Hepatocyte (in vitro differentiated cells): Measurements from ENCODE around the gene CDHR1. TPM values are rescaled to one million over a fixed set of nuclear protein-coding genes. Genes with fewer than 3 reads are reported as not detected.

Experiments
- DNase-seq: peaks from one replicate; pipeline ENCODE4 v3.0.0-alpha.2; 2016; ENCODE audit warnings: low spot score
- H2AFZ ChIP-seq: fragments of 200-600 bp; sonication (generic); 2 replicates; pipeline ENCODE4 v1.6.0; 2016; ENCODE audit warnings: antibody characterized with exemption, mild to moderate bottlenecking
- H3K27ac ChIP-seq: fragments of 200-600 bp; sonication (generic); 2 replicates; pipeline ENCODE4 v1.5.1; 2016; ENCODE audit warnings: mild to moderate bottlenecking
- H3K27me3 ChIP-seq: fragments of 200-600 bp; sonication (generic); 2 replicates; pipeline ENCODE4 v1.6.1; 2016
- H3K36me3 ChIP-seq: fragments of 200-600 bp; sonication (generic); replicated peaks from 2 replicates; pipeline ENCODE4 v1.5.1; 2016; ENCODE audit warnings: low read depth; ENCODE audit not compliant: insufficient read depth
- H3K4me1 ChIP-seq: fragments of 200-600 bp; sonication (generic); 2 replicates; pipeline ENCODE4 v1.5.1; 2016; ENCODE audit warnings: mild to moderate bottlenecking, moderate library complexity; ENCODE audit not compliant: insufficient read depth
- H3K4me2 ChIP-seq: fragments of 200-600 bp; sonication (generic); 2 replicates; pipeline ENCODE4 v1.6.0; 2016
- H3K4me3 ChIP-seq: fragments of 200-600 bp; sonication (generic); 2 replicates; pipeline ENCODE4 v1.5.1; 2016; ENCODE audit warnings: mild to moderate bottlenecking
- H3K79me2 ChIP-seq: fragments of 200-600 bp; sonication (generic); 2 replicates; pipeline ENCODE4 v1.6.0; 2017; ENCODE audit warnings: mild to moderate bottlenecking
- H3K9me2 ChIP-seq: fragments of 200-600 bp; sonication (generic); replicated peaks from 2 replicates; pipeline ENCODE4 v1.6.0; 2017; ENCODE audit warnings: mild to moderate bottlenecking; ENCODE audit not compliant: insufficient read depth
- H3K9me3 ChIP-seq: fragments of 200-600 bp; sonication (generic); 2 replicates; pipeline ENCODE4 v1.5.1; 2016; ENCODE audit warnings: low read depth, mild to moderate bottlenecking
- H4K20me1 ChIP-seq: fragments of 200-600 bp; sonication (generic); 2 replicates; pipeline ENCODE4 v1.6.0; 2016; ENCODE audit warnings: mild to moderate bottlenecking; ENCODE audit not compliant: insufficient read depth, poor library complexity, severe bottlenecking
- EZH2 ChIP-seq: fragments of 200-600 bp; sonication (generic); IDR thresholded peaks from 2 replicates; pipeline ENCODE4 v1.6.1; 2016; ENCODE audit warnings: antibody characterized with exemption, mild to moderate bottlenecking, borderline replicate concordance
- EZH2phosphoT487 ChIP-seq: fragments of 200-600 bp; sonication (generic); IDR thresholded peaks from one replicate; pipeline ENCODE4 v1.6.1; 2018; ENCODE audit warnings: antibody characterized with exemption, mild to moderate bottlenecking, low read depth, moderate library complexity; ENCODE audit not compliant: unreplicated experiment, severe bottlenecking
- WGBS: methylation state at CpG from one replicate; pipeline ENCODE4 v1.1.6; 2016; ENCODE audit warnings: low lambda C conversion rate; ENCODE audit errors: missing lambda C conversion rate; 5-methylcytosine and 5-hydroxymethylcytosine counted together
- polyA plus RNA-seq: library from polyadenylated mRNA; unstranded; fragments of >200 nt; fragmentation: Nextera tagmentation; extraction: Ambion mirVana; gene quantifications from 2 replicates; pipeline ENCODE4 v1.2.1, GENCODE V29; 2016
- total RNA-seq: library from RNA; depleted of rRNA; stranded (reverse); fragments of >200 nt; gene quantifications from 2 replicates; pipeline ENCODE4 v1.2.3, GENCODE V29; 2014
- TF ChIP-seq, protein P1 (sequence below): fragments of 200-600 bp; sonication (generic); IDR thresholded peaks from 2 replicates; pipeline ENCODE4 v1.5.1; 2016; ENCODE audit warnings: antibody characterized with exemption, mild to moderate bottlenecking; ENCODE audit not compliant: poor library complexity

CDHR1 gene
- total and polyA plus RNA-seq, 2 experiments from 2014 or later: 0.03 TPM; not detected in 1

DNA sequence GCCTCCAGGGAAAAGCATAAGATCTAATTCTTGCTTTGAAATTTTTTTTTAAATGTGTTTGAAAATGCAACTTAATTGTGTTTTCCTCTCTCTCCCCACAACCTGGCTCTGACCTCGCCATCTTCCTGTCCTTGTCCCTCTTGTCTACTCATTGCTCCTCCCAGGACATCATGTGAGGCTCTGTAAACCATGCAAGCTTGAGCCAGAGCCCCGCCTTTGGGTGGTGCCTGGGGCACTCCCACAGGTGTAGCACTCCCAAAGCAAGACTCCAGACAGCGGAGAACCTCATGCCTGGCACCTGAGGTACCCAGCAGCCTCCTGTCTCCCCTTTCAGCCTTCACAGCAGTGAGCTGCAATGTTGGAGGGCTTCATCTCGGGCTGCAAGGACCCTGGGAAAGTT is 9.8 kb upstream of the CDHR1 start:
- H3K4me3 ChIP-seq: no peak overlapping the region
- no peak for DNase-seq
- H3K9me2 ChIP-seq: no peaks in the 10 kb centered on the region
- TF ChIP-seq, protein P1, sequence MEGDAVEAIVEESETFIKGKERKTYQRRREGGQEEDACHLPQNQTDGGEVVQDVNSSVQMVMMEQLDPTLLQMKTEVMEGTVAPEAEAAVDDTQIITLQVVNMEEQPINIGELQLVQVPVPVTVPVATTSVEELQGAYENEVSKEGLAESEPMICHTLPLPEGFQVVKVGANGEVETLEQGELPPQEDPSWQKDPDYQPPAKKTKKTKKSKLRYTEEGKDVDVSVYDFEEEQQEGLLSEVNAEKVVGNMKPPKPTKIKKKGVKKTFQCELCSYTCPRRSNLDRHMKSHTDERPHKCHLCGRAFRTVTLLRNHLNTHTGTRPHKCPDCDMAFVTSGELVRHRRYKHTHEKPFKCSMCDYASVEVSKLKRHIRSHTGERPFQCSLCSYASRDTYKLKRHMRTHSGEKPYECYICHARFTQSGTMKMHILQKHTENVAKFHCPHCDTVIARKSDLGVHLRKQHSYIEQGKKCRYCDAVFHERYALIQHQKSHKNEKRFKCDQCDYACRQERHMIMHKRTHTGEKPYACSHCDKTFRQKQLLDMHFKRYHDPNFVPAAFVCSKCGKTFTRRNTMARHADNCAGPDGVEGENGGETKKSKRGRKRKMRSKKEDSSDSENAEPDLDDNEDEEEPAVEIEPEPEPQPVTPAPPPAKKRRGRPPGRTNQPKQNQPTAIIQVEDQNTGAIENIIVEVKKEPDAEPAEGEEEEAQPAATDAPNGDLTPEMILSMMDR: no peak
- no peak for TF ChIP-seq EZH2
- no peak for TF ChIP-seq EZH2phosphoT487
- 80% methylated on average over 4 of the region's 4 CpGs for WGBS
- H3K9me3 ChIP-seq: no peaks in the 10 kb centered on the region
- no peaks in the 10 kb centered on the region for H3K36me3 ChIP-seq
- H3K27ac ChIP-seq: no peak overlapping the region
- no peak overlapping the region for H3K4me2 ChIP-seq
- no peak overlapping the region for H2AFZ ChIP-seq
- no peaks in the 10 kb centered on the region for H4K20me1 ChIP-seq
- H3K4me1 ChIP-seq: no peaks in the 10 kb centered on the region
- no peaks in the 10 kb centered on the region for H3K27me3 ChIP-seq
- H3K79me2 ChIP-seq: no peaks in the 10 kb centered on the region

DNA sequence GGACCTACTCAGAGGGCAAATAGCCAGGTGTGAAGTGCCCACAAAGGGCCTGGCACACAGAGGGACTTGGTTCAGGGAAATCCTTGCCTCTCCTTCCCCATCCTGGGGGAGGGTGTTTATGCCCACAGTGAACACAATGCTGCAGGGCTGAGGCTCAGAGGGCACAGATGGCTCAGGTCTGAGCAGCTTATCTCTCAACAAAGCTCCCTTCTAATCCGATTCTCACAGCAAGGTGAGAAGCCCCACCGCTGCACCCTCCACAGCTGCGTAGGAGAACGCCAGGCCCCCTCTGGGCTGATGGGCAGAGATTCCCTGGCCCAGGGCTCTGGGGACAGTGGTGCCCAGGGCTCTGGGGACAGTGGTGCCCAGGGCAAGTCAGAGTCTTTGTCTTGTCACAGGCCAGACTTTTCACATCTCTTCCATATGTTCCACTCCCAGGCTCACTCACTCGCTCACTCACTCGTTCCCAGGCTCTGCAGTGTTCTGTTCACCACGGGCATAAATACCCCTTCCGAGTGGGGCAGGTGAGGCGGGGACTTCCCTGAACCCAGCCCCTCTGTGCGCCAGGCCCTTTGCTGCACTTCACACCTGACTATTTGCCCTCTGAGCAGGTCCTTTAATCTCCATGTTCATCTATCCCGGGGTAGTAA is 8.7 kb upstream of the CDHR1 start:
- H3K79me2 ChIP-seq: no peaks in the 10 kb centered on the region
- 67% methylated on average over 11 of the region's 11 CpGs for WGBS
- no peaks in the 10 kb centered on the region for H3K27me3 ChIP-seq
- H3K4me1 ChIP-seq: no peaks in the 10 kb centered on the region
- TF ChIP-seq, protein P1: no peak
- no peak for TF ChIP-seq EZH2
- no peak for TF ChIP-seq EZH2phosphoT487
- H3K27ac ChIP-seq: no peak overlapping the region
- H3K36me3 ChIP-seq: no peaks in the 10 kb centered on the region
- no peaks in the 10 kb centered on the region for H3K9me3 ChIP-seq
- no peak overlapping the region for H3K4me2 ChIP-seq
- H4K20me1 ChIP-seq: no peaks in the 10 kb centered on the region
- no peak overlapping the region for H2AFZ ChIP-seq
- no peak overlapping the region for H3K4me3 ChIP-seq
- no peak for DNase-seq
- no peaks in the 10 kb centered on the region for H3K9me2 ChIP-seq

DNA sequence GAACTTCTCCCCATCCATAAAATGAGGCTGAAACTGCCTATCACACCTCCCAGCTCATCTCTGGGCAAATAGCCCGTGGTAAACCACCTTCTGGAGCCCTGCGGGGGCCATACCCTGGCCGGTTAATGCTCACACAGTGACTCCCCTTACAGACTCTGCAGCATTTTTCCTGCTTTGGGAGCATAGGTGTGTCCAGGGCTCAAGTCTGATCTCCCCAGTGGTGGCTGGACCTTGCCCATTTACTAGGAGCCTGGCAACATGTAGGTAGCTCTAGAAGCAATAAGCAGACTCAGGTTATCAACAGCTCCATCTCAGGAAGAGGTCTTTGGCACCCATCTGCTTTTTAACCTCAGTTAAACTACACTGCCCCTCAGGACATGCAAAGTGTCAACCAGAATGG is 5.5 kb upstream of the CDHR1 start:
- Histone ChIP-seq H3K9me2 (no peaks in the 10 kb centered on the region), H3K4me3 (no peak overlapping the region), H3K27ac (no peak overlapping the region), H3K79me2 (no peaks in the 10 kb centered on the region), H3K36me3 (no peaks in the 10 kb centered on the region), H2AFZ (no peak overlapping the region), H3K4me2 (no peak overlapping the region), H3K4me1 (no peaks in the 10 kb centered on the region), H3K27me3 (peaks cover 22% of the 10 kb centered on the region), H3K9me3 (no peaks in the 10 kb centered on the region), H4K20me1 (no peaks in the 10 kb centered on the region)
- TF ChIP-seq EZH2phosphoT487: no peak
- TF ChIP-seq, protein P1: no peak
- TF ChIP-seq EZH2: no peak
- 81% methylated on average over 3 of the region's 3 CpGs for WGBS
- DNase-seq: no peak

DNA sequence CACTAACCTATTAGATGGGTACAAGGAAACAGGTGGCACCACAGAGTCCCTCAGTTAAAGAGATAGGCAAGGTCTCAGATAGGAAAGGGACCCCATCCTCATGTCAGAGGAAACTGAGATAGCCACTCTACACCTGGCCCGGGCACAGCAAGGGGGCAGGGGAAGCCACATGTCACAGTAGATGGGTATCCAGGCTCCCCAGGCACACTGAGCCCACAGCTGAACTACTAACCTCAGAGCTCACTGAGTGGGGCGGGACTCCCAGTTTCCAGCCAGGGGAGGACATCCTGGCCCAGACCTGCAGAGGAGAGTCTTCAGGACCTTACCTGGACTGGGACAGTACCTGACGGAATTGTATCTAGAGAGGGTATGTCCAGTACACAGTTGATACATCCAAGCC is 3.7 kb upstream of the CDHR1 start:
- Histone ChIP-seq H3K9me2 (no peaks in the 10 kb centered on the region), H2AFZ (no peak overlapping the region), H4K20me1 (no peaks in the 10 kb centered on the region), H3K4me1 (no peaks in the 10 kb centered on the region), H3K36me3 (no peaks in the 10 kb centered on the region), H3K4me2 (no peak overlapping the region), H3K9me3 (no peaks in the 10 kb centered on the region), H3K27me3 (peaks cover 40% of the 10 kb centered on the region), H3K79me2 (no peaks in the 10 kb centered on the region), H3K4me3 (no peak overlapping the region), H3K27ac (no peak overlapping the region)
- WGBS: 97% methylated on average over 3 of the region's 3 CpGs
- no peak for DNase-seq
- no peak for TF ChIP-seq EZH2
- TF ChIP-seq, protein P1: no peak
- no peak for TF ChIP-seq EZH2phosphoT487
